ENCODE results near the gene VSIG8. TPM values are rescaled to one million over a fixed set of nuclear protein-coding genes. Genes with fewer than 3 reads are reported as not detected.

VSIG8 gene
- total and polyA plus RNA-seq, 9 of the 15 experiments (the other 6 are each of a cell fraction or from before 2014, with no cell fraction given), result not detected

GRCh38 chr1:159817276-159818041 lies 45.0 kb downstream of the VSIG8 start:
- Histone ChIP-seq H3K79me2 (ENCODE audit: control insufficient read depth, insufficient read depth, low read length) (no peaks in the 10 kb centered on the region), H3K27me3 (ENCODE audit: control insufficient read depth in 2 of 2, insufficient read depth in 2 of 2, low read length in 2 of 2) (peaks cover 0 to 18% of the 10 kb centered on the region in 2 experiments; a peak in 4 of 5 replicates), H3K9me3 (replicated peaks; ENCODE audit: control insufficient read depth, insufficient read depth, low read depth, low read length) (no peaks in the 10 kb centered on the region), H3K9me1 (ENCODE audit: control insufficient read depth, insufficient read depth, low read length) (no peaks in the 10 kb centered on the region), H3K4me2 (ENCODE audit: insufficient read depth, low read length) (peak overlapping the region; percentile 48), H3K9ac (ENCODE audit: insufficient read depth in 1 of 2, low read depth in 2 of 2, low read length in 2 of 2) (no peak overlapping the region), H3K36me3 (ENCODE audit: control insufficient read depth, insufficient read depth, low read length) (no peaks in the 10 kb centered on the region), H3K4me3 (no peak overlapping the region), H3K27ac (ENCODE audit: extremely low read depth, low read depth, low read length) (no peak overlapping the region), H2AFZ (ENCODE audit: low read depth, low read length) (0 out of 2 replicates have a peak overlapping the region, but pooled peaks have one; percentile 39), H3K4me1 (replicated peaks in 1 of 2; ENCODE audit: control insufficient read depth in 2 of 2, insufficient read depth in 2 of 2, low read length in 2 of 2) (peaks cover 0 to 9% of the 10 kb centered on the region in 2 experiments; a peak in 2 of 5 replicates), H4K20me1 (replicated peaks; ENCODE audit: control insufficient read depth, insufficient read depth, low read length) (no peaks in the 10 kb centered on the region)
- POLR2A ChIA-PET, result interaction anchor here (0.6 to 0.8 kb wide), 2 partner anchors 22 to 24 kb away, joined by 3 to 4 read pairs; no protein-coding TSS in a partner anchor
- no TSS peak for BruUV-seq (replicated peaks)
- 20% methylated on average over 11 of the region's 11 CpGs for WGBS (ENCODE audit: insufficient coverage, low coverage, missing lambda C conversion rate)
- in situ Hi-C loops (cut with MboI), result no loop called here
- DNase-seq (ENCODE audit: extremely low read depth in 1 of 4, low spot score in 3 of 4), result peak in 2 of 4 experiments; percentile 22 to 57
- CTCF ChIA-PET (ENCODE audit: low intra/inter-chr PET ratio), result no interaction called here
- FAIRE-seq, result peak; percentile 67
- ATAC-seq, result peak; percentile 89
- intact Hi-C loops (cut with micrococcal nuclease), result loop anchor here (5.0 kb wide), 1 partner anchor 35 kb away; the partner anchor contains the start of gene DUSP23
- TF ChIP-seq CLOCK (CRISPR knock-in tag; IDR thresholded peaks at IDR 0.05; ENCODE audit: borderline replicate concordance) (no peak), ZNF584 (CRISPR knock-in tag; IDR thresholded peaks at IDR 0.05; ENCODE audit: low read depth) (0 out of 2 replicates have a peak, but pooled peaks have one; percentile 43), FOS (IDR thresholded peaks at IDR 0.05; ENCODE audit: extremely low read depth, insufficient read length) (peak; percentile 1), ATF7 (IDR thresholded peaks at IDR 0.05) (peak; percentile 94), ZNF124 (CRISPR knock-in tag; IDR thresholded peaks at IDR 0.05) (no peak), CEBPG (CRISPR knock-in tag; IDR thresholded peaks at IDR 0.05) (peak; percentile 70; the same call in 1 of the 2 replicates), CEBPG (tag; conservative IDR thresholded peaks at IDR 0.05 in 1 of 2, IDR thresholded peaks at IDR 0.05 in 1 of 2) (peak; percentile 48 to 91), SMARCE1 (IDR thresholded peaks at IDR 0.05) (peak; percentile 75), DNMT1 (IDR thresholded peaks at IDR 0.05) (0 out of 2 replicates have a peak, but pooled peaks have one; percentile 15), JUN (IDR thresholded peaks at IDR 0.05; ENCODE audit: borderline replicate concordance, low read depth, low read length) (peak; percentile 88), JUN (CRISPR knock-in tag; IDR thresholded peaks at IDR 0.05; ENCODE audit: borderline replicate concordance) (no peak), MNT (conservative IDR thresholded peaks at IDR 0.05) (peak; percentile 41 to 51; a peak in 1 of 4 replicates), ZEB2 (IDR thresholded peaks at IDR 0.05) (peak; percentile 88), SMARCC2 (IDR thresholded peaks at IDR 0.05; ENCODE audit: low read depth) (0 out of 2 replicates have a peak, but pooled peaks have one; percentile 30), BHLHE40 (IDR thresholded peaks at IDR 0.05; ENCODE audit: low read length) (peak; percentile 83), ATF6 (CRISPR knock-in tag; IDR thresholded peaks at IDR 0.05) (no peak)

Measured in K562 (cell line).